ENCODE data around the gene DPCD.

GRCh38 chr10:101645659-101646058 lies 57.5 kb downstream of the DPCD start:
- TF ChIP-seq CTCF (IDR thresholded peaks at IDR 0.05) (no peak), POLR2A (IDR thresholded peaks at IDR 0.05) (no peak)
